SW 1271 (cell line): Measurements from ENCODE around the gene ZNF683.
A peak's percentile ranks its signal among the peaks of the same experiment; 100 is the strongest.
"Not testable (repeated sequence)": the region's sequence is repeated elsewhere in the genome, so short reads cannot be mapped to it uniquely, and the experiment has no call there.

ENCODE experiments used
- DNase-seq, 2 experiments: peaks; one replicate each; lab custom pipeline; 2025; lab: John Stamatoyannopoulos, UW

The ZNF683 gene

GRCh38 chr1:26372611-26373010, at the start of gene ZNF683:
Gene ZNF683 (minus strand): TSS chr1:26372750. CDS start chr1:26368571, 4,179 bp downstream.
- not testable (repeated sequence) for DNase-seq

- no peak for DNase-seq
These were observed 46.9 kb upstream of the ZNF683 start for GRCh38 chr1:26419494-26419893.

GRCh38 chr1:26418865-26419349, 46.4 kb upstream of the ZNF683 start:
- no peak for DNase-seq

- peak in 1 of 2 experiments; percentile 46 for DNase-seq
These were observed 44.7 kb upstream of the ZNF683 start for GRCh38 chr1:26417111-26417759.

- no peak for DNase-seq
These were observed 40.5 kb upstream of the ZNF683 start for GRCh38 chr1:26413031-26413430.

GRCh38 chr1:26412180-26412840, 39.8 kb upstream of the ZNF683 start:
- no peak for DNase-seq

GRCh38 chr1:26411624-26412074, 39.1 kb upstream of the ZNF683 start:
- DNase-seq, result no peak

GRCh38 chr1:26410706-26411623, 38.4 kb upstream of the ZNF683 start, which contains the start of gene LIN28A:
Gene LIN28A (plus strand): TSS chr1:26410817. CDS start chr1:26410892, 75 bp downstream.
- DNase-seq, result no peak

- no peak for DNase-seq
These were observed 36.7 kb upstream of the ZNF683 start for GRCh38 chr1:26409191-26409807.

GRCh38 chr1:26408604-26409003, 36.1 kb upstream of the ZNF683 start:
- no peak for DNase-seq

GRCh38 chr1:26405281-26405915, 32.8 kb upstream of the ZNF683 start:
- peak in 1 of 2 experiments; percentile 10 for DNase-seq

GRCh38 chr1:26404641-26405040, 32.1 kb upstream of the ZNF683 start:
- no peak for DNase-seq

- no peak for DNase-seq
These were observed 31.1 kb upstream of the ZNF683 start for GRCh38 chr1:26403656-26404055.

GRCh38 chr1:26401891-26402290, 29.3 kb upstream of the ZNF683 start:
- no peak for DNase-seq

GRCh38 chr1:26399034-26399433, 26.5 kb upstream of the ZNF683 start:
- no peak for DNase-seq

- DNase-seq, result no peak
These were observed 23.2 kb upstream of the ZNF683 start for GRCh38 chr1:26395754-26396153.

GRCh38 chr1:26391450-26391849, 18.9 kb upstream of the ZNF683 start:
- peak in 1 of 2 experiments; percentile 30 for DNase-seq

GRCh38 chr1:26389604-26390247, 17.2 kb upstream of the ZNF683 start:
- DNase-seq, result no peak

GRCh38 chr1:26388791-26389445, 16.4 kb upstream of the ZNF683 start:
- no peak for DNase-seq

GRCh38 chr1:26387447-26387846, 14.9 kb upstream of the ZNF683 start:
- DNase-seq, result no peak
